GM12865 (cell line): ENCODE data around the gene DISP3.

Source experiments
- DNase-seq: peaks from one replicate; pipeline ENCODE4 v3.0.0; 2010; ENCODE audit warnings: low read depth
- H3K4me3 ChIP-seq: 2 replicates; pipeline ENCODE4 v1.5.1; 2011; ENCODE audit warnings: mild to moderate bottlenecking, low read depth, low read length, control low read depth
- CTCF ChIP-seq: IDR thresholded peaks from 2 replicates; pipeline ENCODE4 v1.5.1; 2011; ENCODE audit warnings: low read length, control low read depth, low read depth, inconsistent platforms; ENCODE audit not compliant: insufficient read depth; ENCODE audit errors: missing control alignments

Gene DISP3

GRCh38 chr1:11474826-11475225 is 4.1 kb upstream of the DISP3 start:
- no peak for DNase-seq
- TF ChIP-seq CTCF = no peak
- no peak overlapping the region for H3K4me3 ChIP-seq

- no peak for DNase-seq
Measured at GRCh38 chr1:11475748-11476147, 3.2 kb upstream of the DISP3 start.

GRCh38 chr1:11479375-11479979 is 522 bp downstream of the DISP3 start:
- peak overlapping the region; percentile 42 for H3K4me3 ChIP-seq
- no peak for DNase-seq
- no peak for TF ChIP-seq CTCF

More at GRCh38 chr1:11475748-11476147, 3.2 kb upstream of the DISP3 start:
- no peak overlapping the region for H3K4me3 ChIP-seq
- no peak for TF ChIP-seq CTCF

- no peak overlapping the region for H3K4me3 ChIP-seq
- no peak for DNase-seq
- no peak for TF ChIP-seq CTCF
Measured at GRCh38 chr1:11481019-11481418, 2.1 kb downstream of the DISP3 start.

GRCh38 chr1:11482198-11482597 is 3.2 kb downstream of the DISP3 start:
- H3K4me3 ChIP-seq = no peak overlapping the region
- no peak for TF ChIP-seq CTCF
- DNase-seq = no peak

- DNase-seq = no peak
Measured at GRCh38 chr1:11482701-11483479, 3.9 kb downstream of the DISP3 start.

More at GRCh38 chr1:11482701-11483479, 3.9 kb downstream of the DISP3 start:
- no peak for TF ChIP-seq CTCF
- no peak overlapping the region for H3K4me3 ChIP-seq
